HG03378 (cell line): ENCODE data around the gene HS2ST1.
A peak's percentile ranks its signal among the peaks of the same experiment; 100 is the strongest.

Experiments used
- ATAC-seq: cut with Tn5 transposase; IDR thresholded peaks from one replicate; pipeline ENCODE4 v1.9.1; 2021; ENCODE audit warnings: mild to moderate bottlenecking, moderate library complexity; ENCODE audit not compliant: unreplicated experiment

Gene HS2ST1

GRCh38 chr1:87132284-87132870 is 217.9 kb downstream of the HS2ST1 start:
- ATAC-seq: no peak

- ATAC-seq: no peak
Measured at GRCh38 chr1:87134061-87134460, 219.6 kb downstream of the HS2ST1 start.

- no peak for ATAC-seq
Measured at GRCh38 chr1:87134625-87135328, 220.3 kb downstream of the HS2ST1 start.

GRCh38 chr1:87135329-87135712 is 220.9 kb downstream of the HS2ST1 start:
- ATAC-seq: no peak

- ATAC-seq: no peak
Measured at GRCh38 chr1:87136607-87137341, 222.3 kb downstream of the HS2ST1 start.

- ATAC-seq: no peak
Measured at GRCh38 chr1:87137342-87137739, 222.9 kb downstream of the HS2ST1 start.

- ATAC-seq: no peak
Measured at GRCh38 chr1:87140831-87141540, 226.6 kb downstream of the HS2ST1 start.

- ATAC-seq: no peak
Measured at GRCh38 chr1:87141556-87141955, 227.1 kb downstream of the HS2ST1 start.

- no peak for ATAC-seq
Measured at GRCh38 chr1:87143413-87144135, 229.1 kb downstream of the HS2ST1 start.

- no peak for ATAC-seq
Measured at GRCh38 chr1:87144316-87144895, 230.0 kb downstream of the HS2ST1 start.

- no peak for ATAC-seq
Measured at GRCh38 chr1:87144981-87145380, 230.5 kb downstream of the HS2ST1 start.

GRCh38 chr1:87146538-87146937 is 232.1 kb downstream of the HS2ST1 start:
- ATAC-seq: no peak

- no peak for ATAC-seq
Measured at GRCh38 chr1:87146986-87147385, 232.6 kb downstream of the HS2ST1 start.

GRCh38 chr1:87147851-87148250 is 233.4 kb downstream of the HS2ST1 start:
- no peak for ATAC-seq

GRCh38 chr1:87148661-87149060 is 234.2 kb downstream of the HS2ST1 start:
- no peak for ATAC-seq

GRCh38 chr1:87149241-87150041 is 235.0 kb downstream of the HS2ST1 start:
- no peak for ATAC-seq

- no peak for ATAC-seq
Measured at GRCh38 chr1:87150143-87150542, 235.7 kb downstream of the HS2ST1 start.

- peak; percentile 70 for ATAC-seq
Measured at GRCh38 chr1:87151500-87152421, 237.3 kb downstream of the HS2ST1 start.

- ATAC-seq: no peak
Measured at GRCh38 chr1:87154384-87154783, 239.9 kb downstream of the HS2ST1 start.
